Fibroblast of skin of right quadriceps (primary cell): ENCODE measurements around the gene NONO.
"Not testable (repeated sequence)": the region's sequence is repeated elsewhere in the genome, so short reads cannot be mapped to it uniquely, and the experiment has no call there.

ENCODE experiments used
- DNase-seq: peaks from one replicate; pipeline ENCODE4 v3.0.0-alpha.2; 2013

Gene NONO, protein sequence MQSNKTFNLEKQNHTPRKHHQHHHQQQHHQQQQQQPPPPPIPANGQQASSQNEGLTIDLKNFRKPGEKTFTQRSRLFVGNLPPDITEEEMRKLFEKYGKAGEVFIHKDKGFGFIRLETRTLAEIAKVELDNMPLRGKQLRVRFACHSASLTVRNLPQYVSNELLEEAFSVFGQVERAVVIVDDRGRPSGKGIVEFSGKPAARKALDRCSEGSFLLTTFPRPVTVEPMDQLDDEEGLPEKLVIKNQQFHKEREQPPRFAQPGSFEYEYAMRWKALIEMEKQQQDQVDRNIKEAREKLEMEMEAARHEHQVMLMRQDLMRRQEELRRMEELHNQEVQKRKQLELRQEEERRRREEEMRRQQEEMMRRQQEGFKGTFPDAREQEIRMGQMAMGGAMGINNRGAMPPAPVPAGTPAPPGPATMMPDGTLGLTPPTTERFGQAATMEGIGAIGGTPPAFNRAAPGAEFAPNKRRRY

DNA sequence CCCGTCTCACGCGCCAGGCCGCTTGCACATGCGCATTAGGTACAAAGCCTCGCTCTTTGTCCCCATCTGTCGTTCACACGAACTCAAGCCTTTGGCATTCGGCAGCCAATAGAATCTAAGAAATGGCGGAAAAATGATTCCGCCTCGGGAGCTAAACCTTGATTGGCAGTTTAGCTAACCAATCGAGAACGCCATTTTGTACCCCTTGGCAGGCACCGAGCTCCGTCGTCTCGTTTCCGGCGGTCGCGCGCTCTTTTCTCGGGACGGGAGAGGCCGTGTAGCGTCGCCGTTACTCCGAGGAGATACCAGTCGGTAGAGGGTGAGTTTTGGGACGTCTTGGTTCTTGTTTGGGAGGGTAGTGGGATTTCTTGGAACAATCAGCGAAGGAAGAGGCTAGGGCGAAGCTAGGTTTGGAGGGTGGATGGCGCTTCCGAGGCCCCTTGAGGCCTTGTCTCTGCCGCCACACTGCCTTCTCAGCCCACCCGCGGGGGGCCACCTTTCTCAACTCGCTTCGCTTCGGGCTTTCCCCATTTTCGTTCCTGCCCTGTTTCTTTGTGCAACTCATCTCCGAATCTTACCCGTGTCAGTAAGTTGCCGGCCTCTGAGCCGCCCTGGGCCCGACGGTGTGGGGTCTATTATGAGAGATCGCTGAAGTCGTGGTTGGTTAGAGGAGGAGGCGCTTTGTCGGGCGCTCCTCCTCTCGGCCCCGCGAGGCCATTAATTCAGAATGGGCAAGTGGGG lies at the start of gene NONO:
TSS of gene NONO (plus strand) at position 233 of the 741 bp plus-strand sequence. CDS start 7,003 bp downstream, outside the sequence.
- DNase-seq: peak; percentile 100

DNA sequence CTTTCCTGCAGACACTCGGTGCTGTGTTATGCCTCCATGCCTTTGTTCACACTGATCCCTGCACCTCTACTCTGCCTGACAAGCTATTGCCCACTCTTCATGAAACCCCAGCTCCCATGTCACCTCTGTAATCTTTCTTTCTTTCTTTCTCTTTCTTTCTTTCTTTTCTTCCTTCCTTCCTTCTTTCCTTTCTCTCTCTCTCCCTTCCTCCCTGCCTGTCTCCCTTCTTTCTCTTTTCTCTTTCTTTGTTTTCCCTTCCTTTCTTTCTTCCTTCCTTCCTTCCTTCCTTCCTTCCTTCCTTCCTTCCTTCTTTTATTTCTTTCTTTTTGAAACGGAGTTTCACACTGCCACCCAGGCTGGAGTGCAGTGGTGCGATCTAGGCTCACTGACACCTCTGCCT lies 48.0 kb upstream of the NONO start:
- DNase-seq: no peak

DNA sequence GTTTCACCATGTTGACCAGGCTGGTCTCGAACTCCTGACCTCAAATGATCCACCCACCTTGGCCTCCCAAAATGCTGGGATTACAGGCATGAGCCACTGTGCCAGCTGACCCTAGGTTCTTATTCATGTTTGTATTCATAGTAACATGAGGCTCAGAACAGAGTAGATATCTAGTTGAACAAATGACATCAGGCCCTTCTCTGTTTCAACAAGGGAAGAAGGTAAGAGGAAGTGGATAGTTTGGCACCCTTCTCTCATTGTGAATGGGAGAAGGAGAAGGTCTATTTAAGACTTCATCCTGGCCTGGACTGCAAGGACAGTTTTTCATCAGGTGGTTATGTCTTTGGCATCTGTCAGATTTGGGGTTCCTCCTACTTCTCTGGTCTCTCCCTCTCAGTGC lies 46.6 kb upstream of the NONO start:
- DNase-seq: no peak

DNA sequence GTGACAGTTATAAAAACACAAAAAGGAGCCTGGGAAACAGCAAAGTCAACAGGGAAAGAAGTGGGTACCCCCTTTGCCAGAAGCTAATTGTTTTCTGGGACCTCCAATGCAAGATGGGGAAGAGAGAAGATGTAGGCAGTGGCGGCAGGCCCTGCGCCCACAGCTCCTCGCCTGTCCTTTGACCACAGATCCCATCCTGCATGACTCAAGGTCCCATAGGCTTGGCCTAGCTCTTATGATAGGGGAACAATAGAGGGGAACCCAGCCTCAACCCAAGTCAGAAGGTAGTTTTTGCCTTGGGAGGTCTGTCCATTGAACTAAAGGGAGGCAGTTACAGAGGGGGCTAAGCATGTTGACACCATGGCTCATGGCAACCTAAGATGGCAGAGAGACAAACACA lies 43.7 kb upstream of the NONO start:
- no peak for DNase-seq

DNA sequence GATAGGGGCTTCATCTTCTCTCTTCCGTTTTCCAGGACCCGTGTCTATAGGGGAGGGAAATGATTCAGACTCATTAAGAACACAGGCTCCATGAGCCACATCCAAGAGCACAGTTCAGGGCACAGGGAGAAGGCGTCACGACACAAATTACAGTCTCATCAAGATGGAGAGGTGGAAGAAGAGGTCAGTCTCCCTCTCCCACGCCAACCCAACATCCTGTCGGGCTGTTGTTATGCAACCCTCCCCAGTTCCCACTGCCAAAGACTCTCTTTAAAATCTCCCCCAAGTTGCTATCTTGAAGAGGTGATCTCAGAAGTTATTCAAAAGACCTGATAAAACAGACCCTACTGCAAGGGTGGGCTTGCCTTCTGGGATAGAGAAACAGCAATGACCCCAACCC lies 42.1 kb upstream of the NONO start:
- no peak for DNase-seq

DNA sequence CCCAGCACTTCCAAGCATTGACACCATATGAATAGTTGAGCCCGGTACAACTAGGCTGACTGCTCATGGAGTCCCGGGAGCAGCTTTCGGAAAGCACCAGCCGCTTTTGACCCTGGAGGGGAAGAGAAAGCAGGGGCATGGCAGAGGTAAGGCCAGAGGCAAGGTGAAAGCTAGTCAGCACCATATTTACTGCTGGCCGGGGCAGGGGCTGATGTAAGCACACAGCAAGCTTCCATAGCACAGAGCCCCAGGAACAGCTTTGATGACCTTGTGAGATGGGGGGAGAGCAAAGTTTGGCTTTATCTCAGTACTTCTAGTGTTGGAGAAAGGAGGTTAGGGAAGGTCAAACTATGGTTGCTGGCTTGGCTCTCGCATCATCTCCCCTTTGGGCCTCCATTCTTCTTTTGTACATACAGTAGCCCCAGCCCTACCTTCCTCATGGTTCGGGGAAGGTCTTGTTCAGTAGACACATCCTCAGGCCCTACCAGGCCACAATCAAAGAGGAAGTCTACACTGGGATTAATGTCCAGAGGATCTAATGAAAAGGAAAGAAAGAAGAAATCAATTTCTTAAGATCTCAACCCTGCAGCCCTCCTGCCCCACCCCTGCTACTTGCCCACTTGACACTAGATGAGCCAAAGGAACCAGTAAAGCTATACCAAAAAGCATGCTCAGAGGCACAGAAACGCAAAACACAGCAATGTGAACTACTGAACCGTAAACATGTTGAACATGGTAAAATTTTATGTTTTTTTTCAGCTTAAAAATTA lies 38.9 kb upstream of the NONO start:
- DNase-seq: no peak

DNA sequence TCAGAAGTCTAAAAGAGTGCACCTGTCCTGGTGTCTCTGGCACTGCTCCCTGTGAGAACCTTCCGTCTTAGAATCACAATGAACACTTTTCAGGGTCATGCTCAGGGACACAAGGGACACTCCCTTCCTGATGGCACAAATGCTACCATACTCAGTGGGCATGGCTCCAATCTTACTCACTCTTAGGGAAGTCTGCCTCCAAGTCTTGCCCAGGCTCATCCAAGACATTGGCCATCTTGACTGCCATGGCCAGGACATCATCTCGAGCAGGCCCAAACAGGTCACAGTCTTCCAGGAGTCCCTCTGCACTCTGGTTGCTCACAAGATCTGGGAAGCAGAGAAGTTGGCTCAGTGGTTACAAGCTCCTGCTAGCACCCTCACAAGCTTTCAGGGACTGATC lies 38.3 kb upstream of the NONO start:
- DNase-seq: no peak

DNA sequence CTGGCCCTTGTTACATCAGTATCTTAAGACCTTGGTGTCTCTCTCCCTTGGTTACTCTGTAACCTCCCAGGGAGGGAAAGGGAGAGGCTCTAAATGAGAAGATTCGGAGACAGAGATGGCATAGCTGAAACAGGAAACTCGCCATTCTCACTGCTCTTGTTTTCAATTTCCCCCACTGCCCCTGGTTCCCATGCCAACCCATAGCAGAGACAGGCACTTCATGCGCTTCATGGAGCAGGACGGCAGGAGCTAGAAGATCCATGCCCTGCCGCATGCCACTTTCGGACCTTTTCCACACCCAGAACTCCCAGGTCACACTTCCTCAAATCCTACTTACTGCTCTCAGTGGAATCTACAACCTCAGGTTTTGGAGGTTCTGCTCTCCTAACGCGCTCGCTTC lies 32.6 kb upstream of the NONO start:
- DNase-seq: no peak

DNA sequence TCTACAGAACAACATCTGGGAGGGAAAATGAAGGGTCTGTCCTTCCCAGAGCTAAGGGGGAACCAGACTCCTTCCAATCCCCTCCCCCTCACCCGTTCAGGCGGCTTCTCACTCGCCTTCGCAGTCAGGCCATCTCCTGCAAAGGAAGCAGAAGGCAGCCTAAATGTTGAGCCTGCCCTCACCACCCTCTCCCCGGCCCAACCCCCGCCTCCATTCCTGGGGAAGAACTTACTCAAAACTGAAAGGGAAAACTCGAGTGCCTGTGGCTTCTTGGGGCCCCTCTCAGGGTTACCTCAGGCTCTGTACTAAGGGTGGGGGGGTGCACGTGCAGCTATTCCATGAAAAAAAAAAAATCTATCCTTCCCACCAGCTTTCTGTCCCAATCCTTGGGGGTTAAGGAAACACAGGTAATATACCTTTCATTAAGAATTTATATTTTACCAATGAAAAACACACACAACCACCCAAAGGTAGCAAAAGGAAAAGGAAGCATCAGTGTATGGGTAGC lies 31.9 kb upstream of the NONO start:
- peak; percentile 4 for DNase-seq

DNA sequence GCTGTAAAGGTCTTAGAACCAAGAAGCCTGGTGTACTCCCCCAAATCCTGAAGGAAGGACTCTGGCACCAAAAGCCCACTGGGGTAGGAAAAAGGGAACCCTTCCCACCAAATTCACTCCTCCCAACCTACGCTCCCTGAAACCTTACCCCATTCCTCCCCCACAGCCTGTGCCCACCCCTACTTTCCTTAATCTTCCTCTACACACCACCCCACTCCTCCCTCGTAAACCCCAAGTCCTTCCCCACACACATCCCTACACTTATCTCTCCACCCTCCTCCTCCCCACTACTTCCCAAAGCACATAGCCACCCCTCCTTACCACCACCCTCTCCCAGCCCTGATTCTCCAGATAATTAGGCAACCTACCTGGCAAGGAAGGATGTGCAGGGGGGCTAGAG lies 31.2 kb upstream of the NONO start:
- no peak for DNase-seq

DNA sequence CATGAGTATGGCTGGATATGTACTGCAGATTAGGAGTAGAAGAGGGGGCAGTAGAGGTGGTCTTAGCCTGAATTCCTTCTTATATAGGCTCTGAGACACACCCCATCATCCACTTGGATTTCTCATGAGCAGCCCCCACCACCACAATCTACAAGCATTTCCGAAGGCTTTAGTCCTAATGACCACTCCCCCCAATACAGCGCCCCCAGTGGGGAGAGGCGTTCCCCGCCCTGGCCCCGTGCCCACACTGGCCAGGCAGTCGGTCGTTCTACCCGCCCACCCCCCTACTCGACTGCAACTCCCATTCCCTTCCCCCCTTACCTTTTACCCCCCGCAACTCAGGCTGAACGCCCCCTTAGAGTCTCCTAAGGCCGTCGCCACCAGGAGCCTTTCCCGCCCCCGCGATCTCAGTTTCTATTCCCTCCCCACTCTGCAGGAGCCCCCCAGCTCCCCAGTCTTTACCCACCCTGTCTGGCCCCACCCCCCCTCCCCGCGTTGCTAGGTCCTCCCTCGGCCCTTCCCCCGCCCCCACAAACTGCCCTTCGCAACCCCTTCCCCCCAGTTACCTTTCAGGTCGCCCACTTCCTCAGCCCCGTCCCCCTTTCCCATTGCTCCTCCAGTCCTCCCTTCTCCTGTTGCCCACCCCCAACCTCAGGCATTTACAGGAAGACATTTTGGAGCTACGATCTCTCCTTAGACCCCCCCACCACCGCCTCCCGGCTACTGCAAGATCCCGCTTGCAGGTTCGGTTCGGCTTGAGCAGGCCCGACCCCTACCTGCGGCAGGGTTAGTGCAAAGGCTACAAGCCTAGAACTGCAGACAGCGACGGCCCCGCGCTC lies 30.0 kb upstream of the NONO start:
- peak; percentile 54 for DNase-seq

DNA sequence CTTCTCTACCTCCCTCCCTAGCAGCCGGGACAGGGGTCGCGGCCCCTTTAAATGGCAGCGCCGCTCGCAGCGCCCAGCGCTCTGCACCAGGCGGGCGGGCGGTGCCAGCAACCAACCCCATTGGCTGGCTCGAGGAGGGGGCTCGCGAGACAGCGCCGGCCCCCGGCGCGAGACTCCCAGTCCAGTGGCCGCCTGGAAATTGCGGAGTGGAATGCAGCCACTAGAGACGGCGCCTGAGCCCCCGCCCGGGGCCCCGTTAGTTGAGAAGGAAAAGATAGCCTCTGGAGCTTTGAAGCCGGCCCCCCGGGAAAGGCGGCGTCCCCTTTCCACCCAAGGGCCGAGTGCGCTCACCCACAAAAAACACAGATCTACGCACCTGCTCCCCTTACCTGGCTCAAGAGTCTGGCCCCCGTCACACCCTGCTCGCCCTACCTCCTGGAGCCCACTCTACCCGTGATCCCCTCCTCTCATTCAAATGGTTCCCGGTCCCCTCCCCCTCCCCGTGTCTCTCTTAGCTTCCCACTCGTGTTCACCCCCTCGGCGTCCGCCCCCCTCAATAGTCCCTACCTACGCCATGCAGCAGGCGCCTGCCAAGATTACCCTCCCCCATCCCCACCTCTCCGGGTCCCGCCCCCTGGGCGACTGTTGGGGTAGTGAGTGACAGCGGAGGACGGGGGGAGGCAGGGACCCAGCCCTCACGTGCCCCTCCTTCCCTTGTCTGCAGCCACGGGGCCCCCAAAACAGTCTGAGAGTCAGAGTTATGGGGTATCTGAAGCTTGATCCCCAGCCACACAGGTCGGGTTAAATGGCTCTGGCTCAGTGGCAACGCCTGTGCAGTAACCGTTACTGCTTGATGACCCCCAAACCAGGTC lies 29.1 kb upstream of the NONO start, which contains the start of gene ZMYM3:
TSS of gene ZMYM3 (minus strand) at position 49 of the 872 bp plus-strand sequence. CDS start 885 bp downstream, outside the sequence.
- DNase-seq: peak; percentile 85

DNA sequence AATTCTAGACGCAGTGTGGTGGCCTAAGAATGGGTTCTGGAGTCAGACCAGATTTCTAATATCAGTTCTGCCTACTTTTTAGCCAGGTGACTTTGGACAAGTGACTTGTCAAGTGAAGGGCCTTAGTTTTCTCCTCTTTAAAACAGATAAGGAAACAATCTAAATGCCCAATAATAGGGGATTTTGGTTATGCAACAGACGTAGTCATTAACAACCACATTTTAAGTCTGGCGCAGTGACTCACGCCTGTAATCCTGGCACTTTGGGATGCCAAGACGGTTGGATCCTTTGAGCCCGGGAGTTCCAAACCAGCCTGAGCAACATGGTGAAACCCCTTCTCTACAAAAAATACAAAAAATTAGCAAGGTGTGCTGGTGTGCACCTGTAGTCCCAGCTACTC lies 27.4 kb upstream of the NONO start:
- no peak for DNase-seq

DNA sequence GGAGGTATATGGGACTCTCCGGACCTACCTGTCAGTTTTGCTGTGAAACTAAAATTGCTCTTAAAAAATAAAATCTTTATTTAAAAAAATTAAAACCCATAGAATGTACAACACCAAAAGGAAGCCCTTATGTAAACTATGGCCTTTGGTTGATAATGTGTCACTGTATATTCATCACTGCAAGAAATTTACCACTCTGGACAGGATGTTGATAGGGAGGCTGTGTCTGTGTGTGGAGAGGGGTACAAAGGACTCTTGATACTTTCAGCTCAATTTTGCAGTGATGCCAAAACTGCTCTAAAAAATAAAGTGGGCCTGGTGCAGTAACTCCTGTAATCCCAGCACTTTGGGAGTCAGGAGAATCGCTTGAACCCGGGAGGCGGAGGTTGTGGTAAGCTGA lies 26.6 kb upstream of the NONO start:
- no peak for DNase-seq

DNA sequence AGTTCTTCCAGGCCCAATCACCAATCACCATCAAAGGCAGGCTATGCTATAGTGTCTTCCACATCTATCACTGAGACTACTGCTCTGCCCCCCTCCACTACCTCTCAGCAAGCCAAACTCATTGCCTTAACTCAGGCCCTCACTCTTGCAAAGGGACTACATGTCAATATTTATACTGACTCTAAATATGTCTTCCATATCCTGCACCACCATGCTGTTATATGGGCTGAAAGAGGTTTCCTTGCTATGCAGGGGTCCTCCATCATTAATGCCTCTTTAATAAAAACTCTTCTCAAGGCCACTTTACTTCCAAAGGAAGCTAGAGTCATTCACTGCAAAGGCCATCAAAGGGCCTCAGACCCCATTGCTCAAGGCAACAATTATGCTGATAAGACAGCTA lies 14.8 kb upstream of the NONO start:
- not testable (repeated sequence) for DNase-seq

DNA sequence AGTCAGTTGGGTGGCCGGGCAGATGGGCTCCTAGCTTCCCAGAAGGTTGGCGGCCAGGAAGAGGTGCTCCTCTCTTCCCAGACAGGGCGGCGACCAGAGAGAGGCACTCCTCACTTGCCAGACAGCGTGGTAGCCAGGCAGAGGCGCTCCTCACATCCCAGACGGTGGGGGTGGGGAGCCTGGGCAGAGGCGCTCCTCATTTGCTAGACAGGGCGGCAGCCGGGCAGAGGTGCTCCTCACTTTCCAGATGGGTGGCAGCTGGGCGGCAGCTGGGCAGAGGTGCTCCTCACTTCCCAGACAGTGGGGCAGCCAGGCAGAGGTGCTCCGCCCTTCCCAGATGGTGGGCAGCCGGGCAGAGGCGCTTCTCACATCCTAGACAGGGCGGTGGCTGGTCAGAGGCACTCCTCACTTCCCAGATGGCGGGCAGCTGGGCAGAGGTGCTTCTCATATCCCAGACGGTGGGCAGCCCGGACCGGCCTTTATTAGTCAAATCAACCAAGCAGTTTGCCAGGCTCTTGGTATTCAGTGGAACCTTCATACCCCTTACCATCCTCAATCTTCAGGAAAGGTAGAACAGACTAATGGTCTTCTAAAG lies 13.5 kb upstream of the NONO start:
- DNase-seq: no peak

DNA sequence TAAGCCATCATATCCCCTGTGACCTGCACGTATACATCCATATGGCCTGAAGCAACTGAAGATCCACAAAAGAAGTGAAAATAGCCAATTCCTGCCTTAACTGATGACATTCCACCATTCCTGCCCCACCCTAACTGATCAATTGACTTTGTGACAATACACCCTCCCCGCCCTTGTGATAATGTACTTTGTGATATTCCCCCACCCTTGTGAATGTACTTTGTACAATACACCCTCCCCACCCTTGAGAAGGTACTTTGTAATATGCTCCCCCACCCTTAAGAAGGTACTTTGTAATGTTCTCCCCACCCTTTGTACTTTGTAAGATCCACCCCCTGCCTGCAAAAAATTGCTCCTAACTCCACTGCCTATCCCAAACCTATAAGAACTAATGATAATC lies 11.1 kb upstream of the NONO start:
- DNase-seq: not testable (repeated sequence)

DNA sequence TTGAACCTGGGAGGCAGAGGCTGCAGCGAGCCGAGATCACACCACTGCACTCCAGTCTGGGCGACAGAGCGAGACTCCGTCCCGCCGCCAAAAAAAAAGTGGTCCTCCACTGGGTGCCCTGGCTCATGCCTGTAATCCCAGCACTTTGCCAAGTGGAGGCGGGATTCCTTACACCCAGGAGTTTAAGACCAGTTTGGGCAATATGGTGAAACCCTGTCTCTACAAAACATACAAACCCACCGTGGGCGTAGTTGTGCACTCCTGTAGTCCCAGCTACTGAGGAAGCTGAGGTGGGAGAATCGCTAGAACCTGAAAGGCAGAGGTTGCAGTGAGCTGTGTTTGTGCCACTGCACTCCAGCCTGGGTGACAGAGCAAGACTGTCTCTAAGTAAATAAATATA lies 2.1 kb upstream of the NONO start:
- DNase-seq: not testable (repeated sequence)

DNA sequence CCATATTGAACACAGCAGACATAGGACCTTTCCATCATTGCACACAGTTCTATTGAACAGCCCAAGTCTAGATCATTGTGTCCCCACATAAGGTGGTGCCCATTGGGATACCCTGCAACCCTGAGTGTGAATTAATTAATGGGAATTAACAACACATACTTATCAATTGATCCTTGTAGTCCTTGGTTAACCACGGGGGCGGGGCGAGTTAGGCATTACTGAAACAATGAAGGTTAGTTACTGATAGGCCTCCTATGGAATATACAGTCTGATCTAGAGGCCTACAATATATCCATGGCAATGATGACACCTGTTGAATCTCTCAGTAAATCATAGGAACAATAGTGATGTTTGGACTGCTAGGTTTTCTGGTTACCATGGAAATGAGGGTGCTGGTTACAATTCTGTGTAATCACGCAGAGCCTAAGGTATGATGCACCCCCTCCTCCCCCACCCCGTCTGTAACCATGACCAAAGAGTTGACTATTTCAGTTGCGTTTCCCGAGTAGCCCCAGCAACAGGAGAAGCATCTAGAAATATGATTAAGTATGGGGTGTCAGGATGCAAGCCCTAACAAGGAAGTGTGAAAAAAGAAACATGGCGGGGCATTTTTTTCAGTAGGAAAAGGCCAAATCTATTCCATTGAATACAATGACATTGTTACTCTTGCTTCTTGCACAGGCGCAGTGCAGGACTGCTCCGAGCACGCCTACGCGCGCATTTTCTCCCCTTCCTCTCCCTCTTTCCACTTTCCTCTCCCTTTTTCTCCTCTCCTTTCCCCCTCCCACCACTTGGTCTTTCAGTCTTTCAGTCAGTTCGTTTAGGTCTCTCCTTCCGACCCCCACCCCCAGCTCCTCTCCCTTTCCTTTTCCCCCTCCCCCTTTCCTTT lies 677 bp upstream of the NONO start:
- DNase-seq: no peak

DNA sequence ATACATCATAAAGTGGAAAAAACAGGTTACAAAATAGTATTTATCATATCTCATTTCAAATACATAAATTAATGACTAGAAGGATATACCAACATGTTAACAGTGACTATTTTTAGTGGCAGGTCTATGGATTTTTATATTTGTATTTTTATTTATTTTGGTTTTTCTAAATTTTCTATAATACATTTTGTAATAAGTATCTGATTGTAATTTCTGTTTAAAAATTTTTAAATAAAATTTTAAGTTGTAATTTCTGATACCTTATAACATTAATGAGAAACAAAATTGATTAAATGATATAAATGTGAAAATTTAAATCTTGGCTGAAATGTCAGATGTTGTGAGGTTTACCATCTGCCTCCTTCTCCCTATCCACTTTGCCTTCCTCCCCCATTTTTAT lies 2.5 kb downstream of the NONO start:
- DNase-seq: no peak
